A549 treated with DMSO at 1 μM for 4 hours (cell line): ENCODE results near the gene MAPKAPK2. TPM values are rescaled to one million over a fixed set of nuclear protein-coding genes. Genes with fewer than 3 reads are reported as not detected.

Experiments used
- total RNA-seq: library from RNA; stranded (reverse); fragments of 200-300 nt; extraction: Qiagen RNA extraction; gene quantifications from 5 replicates; pipeline ENCODE4 v1.2.3, GENCODE V29; 2022; ENCODE audit warnings: low read depth

MAPKAPK2 gene
- 64.9 to 71.1 TPM (median 68.2 TPM) in 5 replicates for total RNA-seq

DNA sequence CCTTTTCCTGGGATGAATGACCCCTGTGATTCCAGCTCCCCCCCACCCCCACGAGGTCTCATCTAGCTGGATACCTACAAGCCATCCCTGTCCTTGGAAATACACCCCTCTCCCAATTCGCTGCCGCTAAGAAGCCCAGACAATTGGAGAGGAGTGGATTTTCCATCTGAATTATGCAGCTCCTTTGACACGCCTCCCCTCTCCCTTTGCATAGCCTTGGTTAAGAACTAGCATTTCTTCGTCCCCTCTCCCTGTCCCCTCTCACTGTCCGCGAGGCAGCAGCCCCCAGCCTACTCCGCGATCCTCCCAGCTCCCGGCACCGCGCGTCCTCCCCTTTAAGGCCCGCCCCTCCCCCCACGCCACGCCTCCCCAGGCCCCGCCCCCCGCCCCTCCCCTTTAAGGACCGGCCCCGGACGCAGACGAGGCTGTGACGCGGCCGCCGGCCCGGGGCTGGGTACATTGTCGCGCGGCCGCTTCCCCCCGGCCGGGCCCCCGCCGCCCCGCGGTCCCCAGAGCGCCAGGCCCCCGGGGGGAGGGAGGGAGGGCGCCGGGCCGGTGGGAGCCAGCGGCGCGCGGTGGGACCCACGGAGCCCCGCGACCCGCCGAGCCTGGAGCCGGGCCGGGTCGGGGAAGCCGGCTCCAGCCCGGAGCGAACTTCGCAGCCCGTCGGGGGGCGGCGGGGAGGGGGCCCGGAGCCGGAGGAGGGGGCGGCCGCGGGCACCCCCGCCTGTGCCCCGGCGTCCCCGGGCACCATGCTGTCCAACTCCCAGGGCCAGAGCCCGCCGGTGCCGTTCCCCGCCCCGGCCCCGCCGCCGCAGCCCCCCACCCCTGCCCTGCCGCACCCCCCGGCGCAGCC lies at the start of gene MAPKAPK2:
Gene MAPKAPK2 (plus strand): TSS at position 428 of the 856 bp plus-strand sequence. CDS start 325 bp downstream, at position 753.

DNA sequence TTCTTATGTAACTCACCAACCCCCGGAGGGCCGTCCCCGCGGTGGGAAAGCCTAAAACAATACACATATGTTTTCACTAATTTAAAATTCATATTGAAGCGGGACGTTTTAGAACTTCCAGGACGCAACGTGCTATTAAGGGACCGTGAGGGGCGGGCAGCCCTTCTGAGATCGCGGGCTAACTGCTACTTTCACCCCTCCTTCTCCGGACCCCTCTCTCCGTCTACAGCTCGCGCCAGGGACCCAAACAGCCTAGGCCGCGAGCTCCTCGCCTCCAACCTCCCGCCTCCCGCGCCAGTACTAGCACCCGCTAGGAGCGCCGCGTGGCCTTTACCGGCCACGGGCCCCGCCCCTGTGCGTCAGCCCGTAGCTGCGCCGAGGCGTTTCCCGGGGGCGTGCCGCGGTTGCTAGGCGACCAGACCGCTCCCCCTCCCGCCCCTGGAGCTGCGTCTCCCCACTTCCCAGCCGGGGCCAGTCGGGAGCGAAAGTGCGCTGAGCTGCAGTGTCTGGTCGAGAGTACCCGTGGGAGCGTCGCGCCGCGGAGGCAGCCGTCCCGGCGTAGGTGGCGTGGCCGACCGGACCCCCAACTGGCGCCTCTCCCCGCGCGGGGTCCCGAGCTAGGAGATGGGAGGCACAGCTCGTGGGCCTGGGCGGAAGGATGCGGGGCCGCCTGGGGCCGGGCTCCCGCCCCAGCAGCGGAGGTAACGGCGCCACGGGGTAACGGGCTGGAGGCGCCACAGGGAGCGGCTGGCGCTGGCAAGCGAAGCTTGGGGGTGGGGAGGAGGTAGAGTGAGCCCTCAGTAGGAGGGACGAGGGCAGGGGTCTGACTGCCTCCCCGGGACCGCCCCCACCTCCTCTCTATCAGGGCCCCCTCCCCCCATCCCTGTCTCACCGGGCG lies 49.4 kb upstream of the MAPKAPK2 start, which contains the start of gene DYRK3:
Gene DYRK3 (plus strand): TSS at position 457 of the 898 bp plus-strand sequence. CDS start 168 bp downstream, at position 625.

DNA sequence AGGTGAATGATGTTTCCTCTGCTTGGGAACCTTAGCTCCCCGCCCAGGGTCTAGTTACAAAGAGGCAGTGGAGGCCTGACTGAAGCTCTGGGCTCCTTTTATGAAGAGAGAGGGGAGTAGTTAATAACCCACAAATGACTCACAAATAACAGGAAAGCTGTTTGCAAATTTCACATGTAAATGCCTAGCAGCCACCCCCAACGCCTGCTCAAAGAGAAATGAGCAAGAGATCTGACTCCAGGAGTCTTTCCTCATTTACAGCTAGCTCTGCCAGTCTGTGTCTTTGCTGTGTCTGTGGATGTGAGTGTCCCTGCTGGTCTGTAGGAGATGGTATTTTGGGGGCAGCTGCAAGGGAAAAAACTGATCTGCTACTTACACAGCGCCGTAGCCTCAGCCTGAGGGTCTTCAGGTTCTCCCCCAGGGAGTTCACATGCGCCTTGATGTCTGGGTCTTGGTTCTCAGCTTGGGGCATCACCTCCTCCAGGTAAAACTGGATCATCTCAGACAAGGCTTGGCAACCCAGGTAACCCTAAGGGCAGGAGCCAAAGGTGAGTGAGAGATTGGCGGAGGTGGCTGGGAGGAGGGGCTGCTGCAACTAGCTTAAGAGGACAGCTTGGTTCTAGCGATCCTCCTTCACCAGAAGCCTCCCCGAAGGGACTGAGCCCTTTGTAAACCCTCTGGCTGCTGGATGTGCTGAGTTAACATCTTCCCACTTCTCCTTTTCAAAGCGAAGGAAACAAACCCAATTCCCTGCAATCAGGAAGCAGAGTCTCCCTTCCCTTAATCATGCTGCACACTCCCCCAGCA lies 86.0 kb downstream of the MAPKAPK2 start, which contains the start of gene IL19:
Gene IL19 (plus strand): TSS at position 243 of the 807 bp plus-strand sequence. CDS start 65,890 bp downstream, outside the sequence.

DNA sequence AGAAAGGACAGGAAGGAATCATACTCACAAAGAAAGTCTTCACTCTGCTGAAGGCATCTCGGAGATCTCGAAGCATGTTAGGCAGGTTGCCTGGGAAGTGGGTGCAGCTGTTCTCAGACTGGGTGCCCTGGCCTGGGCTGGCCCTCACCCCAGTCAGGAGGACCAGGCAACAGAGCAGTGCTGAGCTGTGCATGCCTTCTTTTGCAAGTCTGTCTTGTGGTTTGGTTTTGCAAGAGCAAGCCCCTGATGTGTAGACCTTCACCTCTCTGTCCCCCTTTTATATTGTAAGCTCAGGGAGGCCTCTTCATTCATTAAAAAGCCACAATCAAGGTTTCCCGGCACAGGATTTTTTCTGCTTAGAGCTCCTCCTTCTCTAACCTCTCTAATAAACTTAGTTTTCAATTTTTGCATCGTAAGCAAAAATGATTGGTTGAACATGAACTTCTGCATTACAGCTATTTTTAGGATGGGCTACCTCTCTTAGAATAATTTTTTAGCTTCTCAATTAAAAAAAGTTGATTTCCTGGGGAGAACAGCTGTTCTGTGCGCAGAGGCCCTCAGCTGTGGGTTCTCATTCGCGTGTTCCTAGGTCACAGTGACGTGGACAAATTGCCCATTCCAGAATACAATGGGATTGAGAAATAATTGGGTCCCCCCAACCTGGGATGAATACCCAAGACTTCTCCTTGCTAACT lies 87.7 kb downstream of the MAPKAPK2 start, which contains the start of gene IL10:
Gene IL10 (minus strand): TSS at position 252 of the 695 bp plus-strand sequence. CDS start 59 bp downstream, at position 193.

Other genes with a start within 250 kb of the MAPKAPK2 start
- gene IKBKE, start 214.4 kb upstream of the MAPKAPK2 start, total RNA-seq: 8.0 to 9.2 TPM (median 8.4 TPM) in 5 replicates
- 1.2 to 1.6 TPM (median 1.3 TPM) in 5 replicates for gene RASSF5, start 177.4 kb upstream of the MAPKAPK2 start, total RNA-seq
- 34.0 to 37.2 TPM (median 36.3 TPM) in 5 replicates for gene EIF2D, start 72.4 kb upstream of the MAPKAPK2 start, total RNA-seq
- 9.3 to 13.8 TPM (median 11.2 TPM) in 5 replicates for gene DYRK3, start 49.4 kb upstream of the MAPKAPK2 start, total RNA-seq
- not detected in 5 replicates for gene IL19, start 85.9 kb downstream of the MAPKAPK2 start, total RNA-seq
- not detected in 5 replicates for gene IL10, start 87.6 kb downstream of the MAPKAPK2 start, total RNA-seq
- not detected in 5 replicates for gene IL20, start 180.7 kb downstream of the MAPKAPK2 start, total RNA-seq
- 0.16 to 0.44 TPM (median 0.40 TPM) in 5 replicates for gene IL24, start 212.5 kb downstream of the MAPKAPK2 start, total RNA-seq
- gene FCMR, start 237.0 kb downstream of the MAPKAPK2 start, total RNA-seq: 4.0 to 6.3 TPM (median 4.4 TPM) in 5 replicates